GOT3 (cell line): ENCODE results near the gene BMI1.

Experiments used
- DNase-seq: peaks from one replicate; lab custom pipeline; 2025; ENCODE audit warnings: mixed read lengths; lab: John Stamatoyannopoulos, UW

BMI1 gene

DNA sequence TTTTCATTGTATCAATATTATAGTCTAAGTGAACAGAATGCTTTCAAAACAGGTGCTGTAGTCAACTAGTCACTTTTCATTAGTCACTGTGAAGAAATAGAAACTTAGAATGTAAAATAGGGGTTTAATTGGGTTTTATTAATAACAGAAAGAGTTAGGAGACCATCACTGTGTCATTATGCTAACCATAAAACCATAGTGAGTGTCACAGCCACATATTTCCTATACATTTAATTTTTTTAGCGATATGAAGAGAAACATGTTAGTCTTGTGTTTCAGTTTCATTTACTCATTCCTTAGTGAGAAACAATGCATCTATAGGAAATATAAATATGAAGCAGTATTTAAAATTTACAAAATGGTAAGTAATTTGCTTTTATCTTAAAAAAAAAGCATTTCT lies 46.6 kb downstream of the BMI1 start:
- no peak for DNase-seq

DNA sequence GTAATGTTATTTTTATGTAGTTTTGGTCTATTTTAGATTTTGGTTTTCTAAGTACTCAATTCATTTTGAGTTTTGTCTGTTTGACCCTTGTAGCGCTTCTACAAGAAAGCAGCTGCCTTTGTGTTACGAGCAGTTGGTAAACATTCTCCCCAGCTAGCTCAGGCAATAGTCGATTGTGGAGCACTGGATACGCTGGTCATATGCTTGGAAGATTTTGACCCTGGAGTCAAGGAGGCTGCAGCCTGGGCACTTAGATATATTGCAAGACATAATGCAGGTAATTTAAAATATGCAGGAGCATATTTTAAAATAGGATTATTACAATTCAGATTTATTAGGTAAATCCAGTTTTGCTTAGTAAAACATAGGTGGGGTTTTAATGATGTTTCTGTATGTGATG lies 47.5 kb downstream of the BMI1 start:
- DNase-seq, result no peak

DNA sequence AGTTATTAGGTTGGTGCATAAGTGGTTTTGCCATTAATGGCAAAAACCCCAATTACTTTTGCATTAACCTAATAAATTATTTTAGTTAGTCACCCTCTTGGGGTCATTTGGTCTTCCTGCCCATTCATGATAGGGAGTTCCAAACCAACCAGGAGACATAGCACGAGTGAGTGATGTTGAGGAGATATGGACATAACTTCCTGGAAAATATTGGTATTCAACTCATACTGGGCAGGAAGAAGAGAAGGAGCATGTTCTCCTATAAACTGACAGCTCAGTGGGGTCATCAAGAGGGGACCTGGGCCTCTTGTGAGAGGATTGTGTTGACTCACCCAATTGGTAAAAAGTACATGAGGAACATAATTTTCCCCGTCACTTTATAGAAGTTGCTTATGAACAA lies 48.1 kb downstream of the BMI1 start:
- no peak for DNase-seq

DNA sequence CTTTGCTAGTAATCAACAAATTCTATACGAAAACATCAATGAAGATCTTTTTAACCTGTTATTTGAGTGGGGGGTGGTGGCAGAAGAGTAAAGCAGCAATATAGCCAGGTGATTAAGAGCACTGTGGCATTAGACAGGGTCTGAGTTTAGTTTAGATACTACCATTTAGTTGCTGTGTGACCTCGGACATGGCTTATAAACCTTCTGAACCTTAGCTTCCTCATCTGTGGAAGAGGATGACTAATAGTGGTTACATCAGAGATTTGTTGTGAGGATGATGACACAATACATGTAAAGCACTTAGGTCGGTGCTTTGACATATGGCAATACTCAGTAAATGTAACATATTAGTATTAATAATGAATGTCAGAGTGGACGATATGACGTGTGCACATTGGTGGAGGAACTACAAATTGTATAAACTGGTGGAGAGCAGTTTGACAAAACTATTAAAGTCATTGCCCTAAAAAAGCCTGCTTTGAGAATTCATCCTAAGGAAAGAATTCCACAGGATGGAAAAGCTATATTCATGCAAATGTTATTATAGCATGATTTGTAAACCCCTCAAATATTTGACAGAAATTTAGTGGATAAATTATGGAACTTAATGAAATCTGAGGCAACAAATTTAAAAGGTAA lies 48.7 kb downstream of the BMI1 start:
- DNase-seq, result no peak

DNA sequence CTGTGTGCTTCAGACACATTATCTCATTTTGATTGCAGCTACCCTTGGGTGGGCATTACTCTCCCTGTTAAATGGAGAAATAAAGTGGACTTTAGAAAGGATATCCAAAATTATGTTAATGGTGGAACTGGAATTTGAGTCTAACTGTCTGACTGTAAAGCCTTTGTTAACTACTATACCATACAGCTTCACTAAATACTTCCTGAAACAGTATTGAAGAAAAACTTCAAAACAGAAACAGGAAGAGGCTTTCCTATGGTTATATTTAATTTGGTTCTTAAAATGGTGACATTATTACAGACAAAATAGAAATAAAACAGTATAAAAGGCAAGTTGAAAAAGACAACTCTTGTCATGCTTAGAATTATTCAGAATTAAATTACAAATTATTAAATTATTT lies 49.4 kb downstream of the BMI1 start:
- no peak for DNase-seq

DNA sequence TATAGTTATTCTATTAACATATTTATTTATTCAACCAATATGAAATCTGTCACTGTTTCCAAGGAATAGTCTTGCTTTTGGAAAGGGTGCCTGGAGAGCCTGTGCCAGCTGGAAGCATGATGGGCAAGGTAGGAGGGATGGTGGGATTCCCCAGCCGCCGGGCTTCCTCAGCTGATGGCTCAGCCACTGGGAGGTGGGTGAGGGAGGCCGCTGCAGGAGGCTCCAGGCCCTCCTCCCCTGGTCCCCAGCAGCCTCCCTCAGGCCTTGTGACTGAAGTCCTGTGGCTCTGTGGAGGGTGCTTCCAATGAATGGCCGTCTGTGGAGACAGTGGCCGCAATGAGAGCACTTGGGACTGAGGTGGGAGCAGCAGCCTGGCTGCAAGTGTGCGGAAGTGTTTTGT lies 51.4 kb downstream of the BMI1 start:
- DNase-seq, result no peak

DNA sequence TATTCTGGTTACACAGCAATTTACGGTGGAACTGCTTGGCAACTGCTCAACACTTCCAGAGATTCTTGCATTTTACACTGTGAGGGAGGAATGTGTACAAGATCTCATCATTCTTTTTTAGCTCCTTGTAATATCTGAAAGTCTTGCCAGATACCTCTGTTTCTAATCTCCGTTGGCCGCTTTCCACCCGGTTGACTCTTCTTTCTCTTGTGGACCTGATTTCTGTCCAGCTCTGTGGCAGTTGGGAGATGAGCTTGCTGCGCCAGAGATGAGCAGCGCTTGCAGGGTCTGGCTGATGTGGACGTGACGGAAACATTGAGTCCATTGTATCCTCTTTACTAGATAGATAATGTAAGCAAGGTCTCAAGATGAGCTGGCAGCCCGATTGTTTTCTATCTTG lies 52.0 kb downstream of the BMI1 start:
- DNase-seq, result no peak

DNA sequence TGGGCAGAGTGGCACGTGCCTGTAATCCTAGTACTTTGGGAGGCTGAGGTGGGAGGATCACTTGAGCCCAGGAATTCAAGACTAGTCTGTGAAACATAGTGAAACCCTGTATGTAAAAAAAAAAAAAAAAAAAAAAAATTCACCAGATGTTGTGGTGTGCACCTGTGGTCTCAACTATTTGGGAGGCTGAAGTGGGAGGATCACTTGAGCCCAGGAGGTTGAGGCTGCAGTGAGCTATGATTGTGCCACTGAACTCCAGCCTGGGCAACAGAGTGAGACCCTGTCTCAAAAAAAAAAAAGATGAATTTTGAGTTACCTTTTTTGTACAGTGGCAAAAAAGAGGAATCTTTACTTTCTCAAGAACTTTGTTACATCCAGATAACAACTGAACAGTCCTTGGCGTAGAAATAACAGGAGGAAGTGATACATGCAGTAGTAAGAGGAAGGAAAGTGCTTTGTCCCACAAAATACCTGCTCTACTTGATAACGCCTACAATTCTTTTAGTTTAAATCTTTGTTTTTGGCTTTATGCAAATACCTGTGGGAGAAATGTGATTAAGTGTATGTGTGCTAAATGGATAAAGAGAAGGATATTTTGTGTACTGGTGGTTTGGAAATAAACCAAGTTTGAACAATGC lies 53.7 kb downstream of the BMI1 start:
- no peak for DNase-seq

DNA sequence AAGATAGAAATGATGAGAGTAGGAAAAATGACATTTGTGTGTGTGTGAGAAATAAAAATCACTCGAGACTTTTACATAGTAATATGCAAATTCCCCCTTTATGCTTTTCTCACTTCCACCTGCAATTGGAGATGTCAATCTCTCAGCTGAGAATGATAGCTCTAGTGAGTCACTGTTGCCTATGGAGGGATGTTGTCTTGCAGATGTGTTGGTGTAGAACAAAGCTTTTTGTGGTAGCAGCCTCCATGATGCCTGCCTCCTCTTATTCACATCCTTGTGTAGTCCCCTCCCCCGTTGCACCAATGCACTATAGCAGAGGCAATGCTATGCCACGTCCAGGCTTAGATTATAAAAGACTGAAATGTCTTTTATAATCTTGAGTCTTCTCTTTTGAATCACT lies 58.2 kb downstream of the BMI1 start:
- no peak for DNase-seq
